ENCODE results near the gene PCCA.

- TF ChIP-seq CTCF (IDR thresholded peaks at IDR 0.05) = no peak
- no peak for TF ChIP-seq POLR2AphosphoS5 (IDR thresholded peaks at IDR 0.05)
Observed at GRCh38 chr13:100209857-100210825, 121.2 kb downstream of the PCCA start.

Data from prostate gland (tissue), 2 donors.